Activated CD8-positive, alpha-beta T cell treated with anti-CD3 and anti-CD28 coated beads for 36 hours (primary cell): Measurements from ENCODE around the gene CHN1. TPM values are rescaled to one million over a fixed set of nuclear protein-coding genes. Genes with fewer than 3 reads are reported as not detected.

ENCODE experiments used
- ATAC-seq: fragments of 200-7000 bp; cut with Tn5 transposase; one replicate; pipeline ENCODE4 v1.10.0; 2021; ENCODE audit warnings: mild to moderate bottlenecking, moderate library complexity
- CTCF ChIA-PET: fragments of 350-600 bp; sonication (Branson Sonifier 250); formaldehyde crosslinking; loops from one replicate; lab custom pipeline; 2021; ENCODE audit warnings: antibody characterized with exemption; lab: Charles Lee
- POLR2A ChIA-PET: fragments of 350-600 bp; sonication (Branson Sonifier 250); formaldehyde crosslinking; loops from one replicate; lab custom pipeline; 2021; ENCODE audit warnings: antibody characterized with exemption; lab: Charles Lee
- DNase-seq: peaks from one replicate; pipeline ENCODE4 v3.0.0-alpha.2; 2020
- H3K27ac Mint-ChIP-seq: one replicate; pipeline ENCODE4 v1.8.0; 2021; ENCODE audit warnings: mild to moderate bottlenecking, mixed read lengths
- H3K27me3 Mint-ChIP-seq: one replicate; pipeline ENCODE4 v1.8.0; 2021; ENCODE audit warnings: mixed read lengths
- H3K36me3 Mint-ChIP-seq: one replicate; pipeline ENCODE4 v1.8.0; 2021; ENCODE audit warnings: low read depth, mixed read lengths
- H3K4me1 Mint-ChIP-seq: one replicate; pipeline ENCODE4 v1.8.0; 2021; ENCODE audit warnings: low read depth, mixed read lengths
- H3K4me3 Mint-ChIP-seq: one replicate; pipeline ENCODE4 v1.8.0; 2021; ENCODE audit warnings: mild to moderate bottlenecking, moderate library complexity, mixed read lengths
- H3K9me3 Mint-ChIP-seq: one replicate; pipeline ENCODE4 v1.8.0; 2021; ENCODE audit warnings: mixed read lengths
- intact Hi-C: fragments of 100-400 bp; cut with micrococcal nuclease; formaldehyde crosslinking; loops from one replicate; pipeline ENCODE4 v1.10.0; 2022
- total RNA-seq, 2 experiments: library from RNA; stranded (reverse); gene quantifications; one replicate each; pipeline ENCODE4 v1.2.3, GENCODE V29; 2021
- TF ChIP-seq, protein P1 (sequence below): fragments of 200-600 bp; IDR thresholded peaks from one replicate; pipeline ENCODE4 v1.8.0; 2022; ENCODE audit warnings: antibody characterized with exemption, mild to moderate bottlenecking

CHN1 gene
- total RNA-seq, 2 experiments from 2014 or later, result 2.9 to 3.0 TPM

DNA sequence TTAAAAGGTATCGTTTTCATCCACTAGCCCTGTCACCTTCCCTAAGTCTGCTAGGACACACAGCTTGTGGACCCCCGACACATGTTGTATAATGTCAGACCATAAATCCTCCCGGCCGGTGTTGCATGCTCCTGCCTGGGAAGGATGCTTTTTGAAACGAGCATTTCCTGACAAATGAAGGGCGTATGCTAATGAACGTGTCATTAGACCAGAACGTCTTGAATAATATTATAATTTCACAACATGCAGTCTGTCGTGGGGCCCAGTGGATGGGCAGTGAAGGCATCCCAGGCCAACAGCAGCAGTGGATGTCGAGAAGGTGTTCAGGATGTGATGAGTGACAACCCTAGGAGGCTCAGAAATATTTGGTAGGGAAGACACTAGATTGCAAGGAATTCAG lies 248.4 kb downstream of the CHN1 start:
- Mint-ChIP-seq H3K36me3 (no peaks in the 10 kb centered on the region), H3K27me3 (no peaks in the 10 kb centered on the region), H3K9me3 (no peaks in the 10 kb centered on the region), H3K4me1 (peaks cover 21% of the 10 kb centered on the region), H3K27ac (no peak overlapping the region), H3K4me3 (no peak overlapping the region)
- DNase-seq (no peak), ATAC-seq (no peak)
- intact Hi-C loops, result no loop called here
- TF ChIP-seq, protein P1, sequence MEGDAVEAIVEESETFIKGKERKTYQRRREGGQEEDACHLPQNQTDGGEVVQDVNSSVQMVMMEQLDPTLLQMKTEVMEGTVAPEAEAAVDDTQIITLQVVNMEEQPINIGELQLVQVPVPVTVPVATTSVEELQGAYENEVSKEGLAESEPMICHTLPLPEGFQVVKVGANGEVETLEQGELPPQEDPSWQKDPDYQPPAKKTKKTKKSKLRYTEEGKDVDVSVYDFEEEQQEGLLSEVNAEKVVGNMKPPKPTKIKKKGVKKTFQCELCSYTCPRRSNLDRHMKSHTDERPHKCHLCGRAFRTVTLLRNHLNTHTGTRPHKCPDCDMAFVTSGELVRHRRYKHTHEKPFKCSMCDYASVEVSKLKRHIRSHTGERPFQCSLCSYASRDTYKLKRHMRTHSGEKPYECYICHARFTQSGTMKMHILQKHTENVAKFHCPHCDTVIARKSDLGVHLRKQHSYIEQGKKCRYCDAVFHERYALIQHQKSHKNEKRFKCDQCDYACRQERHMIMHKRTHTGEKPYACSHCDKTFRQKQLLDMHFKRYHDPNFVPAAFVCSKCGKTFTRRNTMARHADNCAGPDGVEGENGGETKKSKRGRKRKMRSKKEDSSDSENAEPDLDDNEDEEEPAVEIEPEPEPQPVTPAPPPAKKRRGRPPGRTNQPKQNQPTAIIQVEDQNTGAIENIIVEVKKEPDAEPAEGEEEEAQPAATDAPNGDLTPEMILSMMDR, result no peak
- POLR2A ChIA-PET, result no interaction called here
- CTCF ChIA-PET, result no interaction called here

DNA sequence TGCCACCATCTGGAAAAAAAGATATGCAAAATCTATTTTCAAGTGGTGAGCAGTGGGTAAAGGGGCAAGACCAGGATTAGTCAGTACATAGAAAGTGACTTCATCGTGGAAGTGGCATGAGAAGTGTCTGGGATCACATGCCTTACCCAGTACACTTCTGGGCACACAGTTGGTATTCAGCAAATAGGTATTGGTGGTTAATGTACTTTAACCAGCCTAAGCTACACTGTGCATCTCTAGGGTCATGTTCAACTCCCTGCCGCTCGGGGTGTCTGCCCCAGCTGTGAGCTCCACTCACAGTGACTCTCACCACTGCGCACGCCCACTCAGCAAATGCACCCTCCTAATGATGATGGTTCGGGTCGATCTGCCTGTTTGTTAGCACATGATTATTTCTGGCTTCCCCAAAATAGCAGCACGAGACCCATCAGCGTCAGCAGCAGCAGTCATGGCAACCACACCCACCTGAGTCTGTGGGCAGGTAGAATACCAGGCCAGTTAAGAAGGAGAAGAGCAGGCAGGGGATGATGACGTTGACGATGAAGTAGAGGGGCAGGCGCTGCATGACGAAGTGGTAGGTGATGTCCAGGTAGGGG lies 252.0 kb downstream of the CHN1 start:
- TF ChIP-seq, protein P1, result no peak
- intact Hi-C loops, result loop anchor here (5.0 kb wide), 1 partner anchor 239 kb away; no protein-coding TSS in a partner anchor
- DNase-seq, result peak; percentile 43
- peak; percentile 19 for ATAC-seq
- H3K27ac Mint-ChIP-seq, result peak overlapping the region; percentile 68
- H3K9me3 Mint-ChIP-seq, result no peaks in the 10 kb centered on the region
- H3K27me3 Mint-ChIP-seq, result no peaks in the 10 kb centered on the region
- ChIA-PET CTCF (interaction anchor here (1.3 to 1.7 kb wide), 4 partner anchors 18 to 54 kb away, joined by 3 to 7 read pairs (median 5); no protein-coding TSS in a partner anchor), POLR2A (interaction anchor here (1.6 kb wide), 1 partner anchor 55 kb away, joined by 4 read pairs; no protein-coding TSS in a partner anchor)
- no peaks in the 10 kb centered on the region for H3K36me3 Mint-ChIP-seq
- H3K4me1 Mint-ChIP-seq, result peaks cover 42% of the 10 kb centered on the region
- peak overlapping the region; percentile 24 for H3K4me3 Mint-ChIP-seq

DNA sequence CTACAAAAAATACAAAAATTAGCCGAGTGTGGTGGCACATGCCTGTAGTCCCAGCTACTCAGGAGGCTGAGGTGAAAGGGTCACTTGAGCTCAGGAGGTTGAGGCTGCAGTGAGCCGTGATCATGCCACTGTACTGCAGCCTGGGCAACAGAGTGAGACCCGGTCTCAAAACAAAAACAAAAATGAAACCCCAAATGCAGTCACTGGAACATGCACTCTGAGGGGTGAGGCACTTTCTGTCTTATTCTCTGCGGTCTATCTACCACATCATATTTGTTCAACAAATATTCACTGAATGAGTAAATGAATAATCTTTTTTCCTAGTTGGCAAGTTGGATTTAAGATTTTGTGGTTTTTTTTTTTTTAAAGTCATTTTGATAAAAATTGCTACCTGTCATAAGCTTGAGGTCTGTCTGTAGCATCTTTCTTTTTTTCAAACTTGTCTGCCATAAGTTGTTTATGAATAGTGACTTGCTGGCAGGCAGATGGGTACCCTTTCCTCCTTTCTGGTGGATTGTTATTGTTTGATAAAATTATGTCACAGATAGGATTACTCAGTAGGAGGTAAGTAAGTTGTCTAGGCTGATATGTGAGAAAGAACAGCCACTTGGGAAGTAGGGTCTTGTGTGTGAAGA lies 252.7 kb downstream of the CHN1 start:
- CTCF ChIA-PET, result no interaction called here
- intact Hi-C loops, result loop anchor here (5.0 kb wide), 1 partner anchor 240 kb away; no protein-coding TSS in a partner anchor
- Mint-ChIP-seq H3K27ac (peak overlapping the region; percentile 68), H3K27me3 (no peaks in the 10 kb centered on the region), H3K4me3 (peak overlapping the region; percentile 24), H3K9me3 (no peaks in the 10 kb centered on the region), H3K4me1 (peaks cover 42% of the 10 kb centered on the region), H3K36me3 (no peaks in the 10 kb centered on the region)
- ATAC-seq (peak; percentile 61), DNase-seq (peak; percentile 52)
- TF ChIP-seq, protein P1, result no peak
- POLR2A ChIA-PET, result no interaction called here

DNA sequence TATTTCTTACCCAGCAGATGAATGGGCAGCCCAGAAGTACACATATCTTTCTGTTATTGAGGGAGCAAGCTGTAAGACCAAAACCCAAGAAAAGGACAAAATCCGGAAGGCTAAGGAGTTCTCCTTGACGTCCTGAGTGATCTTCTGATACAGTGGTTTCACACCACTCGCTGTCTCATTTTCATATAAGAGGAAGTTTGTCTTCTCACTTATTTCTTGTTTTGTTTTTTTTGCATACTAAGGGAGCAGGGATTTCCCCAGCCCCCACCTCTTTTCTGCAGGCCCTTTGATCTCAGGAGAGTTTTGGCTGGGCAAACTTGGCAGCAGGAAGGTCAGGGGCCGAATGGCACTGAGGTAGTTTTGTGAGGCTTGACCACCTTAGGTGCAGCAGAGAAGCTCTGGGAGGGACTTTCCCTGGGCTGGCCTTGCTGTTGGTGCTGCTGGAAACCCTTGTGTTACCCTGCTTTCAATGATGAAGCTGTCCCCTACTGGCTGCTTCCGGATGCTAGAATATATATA lies 254.2 kb downstream of the CHN1 start:
- peak; percentile 58 for ATAC-seq
- Mint-ChIP-seq H3K4me3 (peak overlapping the region; percentile 36), H3K36me3 (no peaks in the 10 kb centered on the region), H3K9me3 (no peaks in the 10 kb centered on the region), H3K4me1 (peaks cover 42% of the 10 kb centered on the region), H3K27ac (peak overlapping the region; percentile 71), H3K27me3 (no peaks in the 10 kb centered on the region)
- DNase-seq, result peak; percentile 73
- TF ChIP-seq, protein P1, result peak; percentile 36
- CTCF ChIA-PET, result interaction anchor here (0.6 to 8.4 kb wide), 5 partner anchors 11 to 401 kb away, joined by 3 to 132 read pairs (median 36); no protein-coding TSS in a partner anchor
- POLR2A ChIA-PET, result interaction anchor here (0.9 kb wide), 1 partner anchor 28 kb away, joined by 3 read pairs; no protein-coding TSS in a partner anchor
- intact Hi-C loops, result loop anchor here (5.0 kb wide), 1 partner anchor 241 kb away; no protein-coding TSS in a partner anchor
